Endothelial cell of umbilical vein (primary cell): ENCODE results near the gene FBXO21. TPM values are rescaled to one million over a fixed set of nuclear protein-coding genes. Genes with fewer than 3 reads are reported as not detected.

Experiments
- BruUV-seq: library from RNA; stranded (reverse); fragments of 400-500 nt; replicated peaks from 2 replicates; lab custom pipeline; 2021; lab: Mats Ljungman, UMichigan
- CTCF ChIA-PET: fragments of 300-600, 350-600 bp; sonication (Branson Sonifier 250); formaldehyde crosslinking; loops from one replicate; lab custom pipeline; 2021; ENCODE audit warnings: antibody characterized with exemption, inconsistent platforms; lab: Charles Lee
- POLR2A ChIA-PET: fragments of 300-600, 350-600 bp; sonication (Branson Sonifier 250); formaldehyde crosslinking; loops from one replicate; lab custom pipeline; 2021; ENCODE audit warnings: antibody characterized with exemption, inconsistent platforms; lab: Charles Lee
- DNase-seq: peaks from one replicate; pipeline ENCODE4 v3.0.0-alpha.2; 2011; ENCODE audit warnings: low read depth, low spot score
- FAIRE-seq: peaks from 2 replicates; lab custom pipeline; 2011; peaks lifted over from hg19 to GRCh38; lab: Jason Lieb, UNC
- H2AFZ ChIP-seq: 2 replicates; pipeline ENCODE4 v1.6.0; 2012; ENCODE audit warnings: low read depth, low read length, control low read depth, inconsistent platforms
- H3K27ac ChIP-seq: 2 replicates; pipeline ENCODE4 v1.5.1; 2011; ENCODE audit warnings: low read depth, mild to moderate bottlenecking, control low read depth, low read length, moderate library complexity; ENCODE audit not compliant: insufficient read depth
- H3K27me3 ChIP-seq, 2 experiments: 2 replicates each; pipeline versions ENCODE4 v1.6.0 to v1.6.1; 2011; ENCODE audit warnings: low read length in 2 of 2, mixed read lengths in 1 of 2; ENCODE audit not compliant: control insufficient read depth in 2 of 2, insufficient read depth in 2 of 2
- H3K36me3 ChIP-seq, 2 experiments: 2 replicates in 1 of 2; 3 replicates in 1 of 2; pipeline ENCODE4 v1.5.1; 2011; ENCODE audit warnings: low read length in 2 of 2, mild to moderate bottlenecking in 1 of 2, moderate library complexity in 1 of 2; ENCODE audit not compliant: control insufficient read depth in 2 of 2, insufficient read depth in 2 of 2; ENCODE audit errors: extremely low read depth in 1 of 2
- H3K4me1 ChIP-seq: 3 replicates; pipeline ENCODE4 v1.5.1; 2011; ENCODE audit warnings: mild to moderate bottlenecking, low read length; ENCODE audit not compliant: control insufficient read depth, insufficient read depth; ENCODE audit errors: extremely low read depth
- H3K4me2 ChIP-seq: 2 replicates; pipeline ENCODE4 v1.6.1; 2011; ENCODE audit warnings: low read length, control low read depth, mixed read lengths; ENCODE audit not compliant: insufficient read depth
- H3K4me3 ChIP-seq, 3 experiments: fragments of 200-600 bp in 1 of 3; sonication (generic), shearing (Covaris generic) in 1 of 3; replicated peaks in 1 of 3; 2 replicates each; pipeline ENCODE4 v1.5.1; 2011 to 2016; ENCODE audit warnings: control low read depth in 3 of 3, low read length in 3 of 3, mild to moderate bottlenecking in 2 of 3, inconsistent platforms in 1 of 3, low read depth in 1 of 3, moderate library complexity in 1 of 3; ENCODE audit not compliant: insufficient read depth in 1 of 3
- H3K79me2 ChIP-seq: 2 replicates; pipeline ENCODE4 v1.6.0; 2012; ENCODE audit warnings: low read length, inconsistent platforms; ENCODE audit not compliant: control insufficient read depth, insufficient read depth
- H3K9ac ChIP-seq: replicated peaks from 2 replicates; pipeline ENCODE3; 2011; ENCODE audit warnings: low read length, control low read depth; ENCODE audit not compliant: insufficient read depth; ENCODE audit errors: extremely low read depth
- H3K9me1 ChIP-seq: replicated peaks from 3 replicates; pipeline ENCODE4 v1.6.0; 2011; ENCODE audit warnings: mild to moderate bottlenecking, low read length; ENCODE audit not compliant: control insufficient read depth, insufficient read depth; ENCODE audit errors: extremely low read depth
- H3K9me3 ChIP-seq: replicated peaks from 2 replicates; pipeline ENCODE4 v1.5.1; 2012; ENCODE audit warnings: low read length, inconsistent platforms; ENCODE audit not compliant: control insufficient read depth, insufficient read depth
- H4K20me1 ChIP-seq: replicated peaks from 2 replicates; pipeline ENCODE3; 2011; ENCODE audit warnings: mild to moderate bottlenecking, low read length; ENCODE audit not compliant: control insufficient read depth, insufficient read depth; ENCODE audit errors: extremely low read depth
- EZH2 ChIP-seq: IDR thresholded peaks from 2 replicates; pipeline ENCODE4 v1.6.1; 2012; ENCODE audit warnings: borderline replicate concordance, low read depth, mild to moderate bottlenecking, moderate library complexity, low read length, inconsistent platforms; ENCODE audit not compliant: severe bottlenecking
- GATA2 ChIP-seq: IDR thresholded peaks from 2 replicates; pipeline ENCODE4 v1.7.0; 2011; ENCODE audit warnings: low read depth, mild to moderate bottlenecking, moderate library complexity, mixed read lengths, low read length; ENCODE audit not compliant: insufficient read length, insufficient read depth
- JUN ChIP-seq: IDR thresholded peaks from 2 replicates; pipeline ENCODE4 v1.6.1; 2011; ENCODE audit warnings: borderline replicate concordance, low read depth; ENCODE audit not compliant: insufficient read length, insufficient read depth
- MAX ChIP-seq: IDR thresholded peaks from 2 replicates; pipeline ENCODE4 v1.6.1; 2011; ENCODE audit not compliant: insufficient read depth, insufficient read length
- MYC ChIP-seq: IDR thresholded peaks from one replicate; pipeline ENCODE4 v1.6.1; 2011; ENCODE audit warnings: mild to moderate bottlenecking, low read depth, low read length
- dilution Hi-C: fragments of 300-500 bp; cut with MboI; formaldehyde crosslinking; loops from one replicate; pipeline ENCODE4 v1.15.0; 2019; ENCODE audit warnings: low sequenced_read_pairs; ENCODE audit not compliant: extremely low pct_ligation_motif_present
- intact Hi-C: fragments of 100-400 bp; cut with micrococcal nuclease; formaldehyde crosslinking; loops from one replicate; pipeline ENCODE4 v1.10.0; 2022
- polyA plus RNA-seq, 4 experiments: library from polyadenylated mRNA; depleted of rRNA in 3 of 4; stranded (reverse) in 3 of 4; unstranded in 1 of 4; fragments of >200 nt; gene quantifications; 2 replicates each; pipeline versions ENCODE4 v1.2.1 to v1.2.3, GENCODE V29; 2011 to 2012; ENCODE audit warnings: missing spikeins in 1 of 4
- total RNA-seq: library from RNA; stranded (reverse); gene quantifications from 2 replicates; pipeline ENCODE4 v1.2.3, GENCODE V29; 2021
- TF ChIP-seq, protein P1 (sequence below), 2 donors: IDR thresholded peaks; 1 replicate in 1 of 2; 2 replicates in 1 of 2; pipeline ENCODE4 v1.5.1; 2011; ENCODE audit warnings: low read length in 2 of 2, mild to moderate bottlenecking in 2 of 2, moderate library complexity in 2 of 2, control low read depth in 1 of 2, inconsistent platforms in 1 of 2, low read depth in 1 of 2; ENCODE audit not compliant: insufficient read depth in 1 of 2; ENCODE audit errors: extremely low read depth in 1 of 2

The FBXO21 gene
- total and polyA plus RNA-seq, 2 donors (not counting 3 experiments of a cell fraction or from before 2014, with no cell fraction given): 41.6 to 66.7 TPM

GRCh38 chr12:117187421-117187820 lies 2.8 kb downstream of the FBXO21 start:
- Histone ChIP-seq H4K20me1 (no peaks in the 10 kb centered on the region), H3K79me2 (peaks cover 15% of the 10 kb centered on the region), H3K27ac (no peak overlapping the region), H3K4me2 (no peak overlapping the region), H3K27me3 (peaks cover 3 to 4% of the 10 kb centered on the region in 2 experiments), H3K4me3 (no peak overlapping the region), H3K9me3 (no peaks in the 10 kb centered on the region), H3K9ac (no peak overlapping the region), H2AFZ (no peak overlapping the region), H3K4me1 (peaks cover 9% of the 10 kb centered on the region), H3K9me1 (no peaks in the 10 kb centered on the region), H3K36me3 (peaks cover 2 to 9% of the 10 kb centered on the region in 2 experiments)
- ChIA-PET POLR2A (no interaction called here), CTCF (no interaction called here)
- TF ChIP-seq JUN (no peak), MAX (no peak), GATA2 (no peak), EZH2 (no peak), MYC (no peak)
- TF ChIP-seq, protein P1, sequence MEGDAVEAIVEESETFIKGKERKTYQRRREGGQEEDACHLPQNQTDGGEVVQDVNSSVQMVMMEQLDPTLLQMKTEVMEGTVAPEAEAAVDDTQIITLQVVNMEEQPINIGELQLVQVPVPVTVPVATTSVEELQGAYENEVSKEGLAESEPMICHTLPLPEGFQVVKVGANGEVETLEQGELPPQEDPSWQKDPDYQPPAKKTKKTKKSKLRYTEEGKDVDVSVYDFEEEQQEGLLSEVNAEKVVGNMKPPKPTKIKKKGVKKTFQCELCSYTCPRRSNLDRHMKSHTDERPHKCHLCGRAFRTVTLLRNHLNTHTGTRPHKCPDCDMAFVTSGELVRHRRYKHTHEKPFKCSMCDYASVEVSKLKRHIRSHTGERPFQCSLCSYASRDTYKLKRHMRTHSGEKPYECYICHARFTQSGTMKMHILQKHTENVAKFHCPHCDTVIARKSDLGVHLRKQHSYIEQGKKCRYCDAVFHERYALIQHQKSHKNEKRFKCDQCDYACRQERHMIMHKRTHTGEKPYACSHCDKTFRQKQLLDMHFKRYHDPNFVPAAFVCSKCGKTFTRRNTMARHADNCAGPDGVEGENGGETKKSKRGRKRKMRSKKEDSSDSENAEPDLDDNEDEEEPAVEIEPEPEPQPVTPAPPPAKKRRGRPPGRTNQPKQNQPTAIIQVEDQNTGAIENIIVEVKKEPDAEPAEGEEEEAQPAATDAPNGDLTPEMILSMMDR (IDR thresholded peaks at IDR 0.05; ENCODE audit: extremely low read depth in 1 of 2, insufficient read depth in 1 of 2, low read depth in 1 of 2, low read length in 2 of 2): no peak
- intact Hi-C loops: no loop called here
- FAIRE-seq (no peak), DNase-seq (peak; percentile 4)
- dilution Hi-C loops: no loop called here
- no TSS peak for BruUV-seq
